OCI-LY1 (cell line): Measurements from ENCODE around the gene RPSA.
A peak's percentile ranks its signal among the peaks of the same experiment; 100 is the strongest.

ENCODE experiments used
- H2AFZ ChIP-seq: fragments of 200-600 bp; sonication (generic), shearing (Covaris generic); 2 replicates; pipeline ENCODE4 v1.6.0; 2014; ENCODE audit warnings: antibody characterized with exemption, mild to moderate bottlenecking, low read length
- H3F3A ChIP-seq: fragments of 200-600 bp; sonication (generic), shearing (Covaris generic); 2 replicates; pipeline ENCODE4 v1.6.0; 2014; ENCODE audit warnings: mild to moderate bottlenecking, antibody characterized with exemption, low read length, moderate library complexity; ENCODE audit not compliant: insufficient read depth
- H3K27ac ChIP-seq: fragments of 200-600 bp; sonication (generic); 2 replicates; pipeline ENCODE4 v1.5.1; 2014; ENCODE audit warnings: low read length, mixed run types, mild to moderate bottlenecking, low read depth; ENCODE audit not compliant: poor library complexity, severe bottlenecking
- H3K27me3 ChIP-seq: fragments of 200-600 bp; sonication (generic); 2 replicates; pipeline ENCODE4 v1.6.0; 2014; ENCODE audit warnings: antibody characterized with exemption, mild to moderate bottlenecking, low read length, moderate library complexity; ENCODE audit not compliant: insufficient read depth
- H3K36me3 ChIP-seq: fragments of 200-600 bp; sonication (generic); 2 replicates; pipeline ENCODE4 v1.6.1; 2014; ENCODE audit warnings: mild to moderate bottlenecking, antibody characterized with exemption, low read length, moderate library complexity, mixed read lengths; ENCODE audit not compliant: insufficient read depth
- H3K4me1 ChIP-seq: fragments of 200-600 bp; sonication (generic); 2 replicates; pipeline ENCODE4 v1.5.1; 2014; ENCODE audit warnings: mild to moderate bottlenecking, low read length, moderate library complexity; ENCODE audit not compliant: insufficient read depth, severe bottlenecking
- H3K4me2 ChIP-seq: fragments of 200-600 bp; sonication (generic), shearing (Covaris generic); 2 replicates; pipeline ENCODE4 v1.6.1; 2014; ENCODE audit warnings: low read length
- H3K4me3 ChIP-seq: fragments of 200-600 bp; sonication (generic); 2 replicates; pipeline ENCODE4 v1.5.1; 2014; ENCODE audit warnings: low read length, low read depth, mild to moderate bottlenecking, mixed read lengths; ENCODE audit not compliant: poor library complexity, severe bottlenecking
- H3K79me2 ChIP-seq: fragments of 200-600 bp; shearing (Covaris generic); 2 replicates; pipeline ENCODE4 v1.6.1; 2016; ENCODE audit warnings: mixed run types, low read length, mixed read lengths; ENCODE audit not compliant: insufficient read depth
- H3K9ac ChIP-seq: fragments of 200-600 bp; sonication (generic), shearing (Covaris generic); 2 replicates; pipeline ENCODE4 v1.6.1; 2014; ENCODE audit warnings: mild to moderate bottlenecking, low read length, mixed read lengths
- H3K9me2 ChIP-seq: fragments of 200-600 bp; sonication (generic), shearing (Covaris generic); 2 replicates; pipeline ENCODE4 v1.6.1; 2014; ENCODE audit warnings: low read depth, mild to moderate bottlenecking, low read length, mixed read lengths
- H3K9me3 ChIP-seq: fragments of 200-600 bp; shearing (Covaris generic); 2 replicates; pipeline ENCODE4 v1.6.1; 2014; ENCODE audit warnings: low read length, mixed read lengths
- H4K20me1 ChIP-seq: fragments of 200-600 bp; sonication (generic), shearing (Covaris generic); 2 replicates; pipeline ENCODE4 v1.6.0; 2016; ENCODE audit warnings: mild to moderate bottlenecking, low read length; ENCODE audit not compliant: insufficient read depth
- CTCF ChIP-seq: fragments of 200-600 bp; sonication (generic), shearing (Covaris generic); IDR thresholded peaks from 2 replicates; pipeline ENCODE4 v1.5.1; 2017; ENCODE audit warnings: mild to moderate bottlenecking, antibody characterized with exemption, low read length, moderate library complexity, mixed read lengths
- EZH2 ChIP-seq: fragments of 200-600 bp; sonication (generic), shearing (Covaris generic); IDR thresholded peaks from 2 replicates; pipeline ENCODE4 v1.8.0; 2017; ENCODE audit warnings: borderline replicate concordance, mixed run types, mild to moderate bottlenecking, antibody characterized with exemption, low read length, moderate library complexity, mixed read lengths

RPSA gene

GRCh38 chr3:39383881-39384664, 22.4 kb upstream of the RPSA start:
- Histone ChIP-seq H3K79me2 (peaks cover 42% of the 10 kb centered on the region), H3K27me3 (no peaks in the 10 kb centered on the region), H3K36me3 (no peaks in the 10 kb centered on the region), H4K20me1 (no peaks in the 10 kb centered on the region), H2AFZ (no peak overlapping the region), H3F3A (no peaks in the 10 kb centered on the region), H3K9ac (peak overlapping the region; percentile 82), H3K9me3 (no peaks in the 10 kb centered on the region), H3K4me2 (peak overlapping the region; percentile 92), H3K27ac (peak overlapping the region; percentile 68), H3K4me1 (peaks cover 50% of the 10 kb centered on the region), H3K9me2 (no peaks in the 10 kb centered on the region), H3K4me3 (peak overlapping the region; percentile 88)
- TF ChIP-seq EZH2 (no peak), CTCF (no peak)

GRCh38 chr3:39384665-39385000, 21.9 kb upstream of the RPSA start:
- Histone ChIP-seq H3K9me3 (no peaks in the 10 kb centered on the region), H3K27me3 (no peaks in the 10 kb centered on the region), H2AFZ (no peak overlapping the region), H4K20me1 (no peaks in the 10 kb centered on the region), H3K9me2 (no peaks in the 10 kb centered on the region), H3F3A (no peaks in the 10 kb centered on the region), H3K36me3 (peaks cover 4% of the 10 kb centered on the region), H3K27ac (no peak overlapping the region), H3K4me2 (peak overlapping the region; percentile 92), H3K4me3 (peak overlapping the region; percentile 88), H3K9ac (peak overlapping the region; percentile 70), H3K79me2 (peaks cover 42% of the 10 kb centered on the region), H3K4me1 (peaks cover 51% of the 10 kb centered on the region)
- TF ChIP-seq EZH2 (no peak), CTCF (no peak)

GRCh38 chr3:39385456-39386090, 20.9 kb upstream of the RPSA start:
- H3K36me3 ChIP-seq = peaks cover 14% of the 10 kb centered on the region
- H3F3A ChIP-seq = no peaks in the 10 kb centered on the region
- H3K4me2 ChIP-seq = peak overlapping the region; percentile 92

More at GRCh38 chr3:39385456-39386090, 20.9 kb upstream of the RPSA start:
- Histone ChIP-seq H3K27ac (no peak overlapping the region), H3K9ac (peak overlapping the region; percentile 70; the same call in 1 of the 2 replicates), H3K4me3 (peak overlapping the region; percentile 88), H3K4me1 (peaks cover 51% of the 10 kb centered on the region), H3K79me2 (peaks cover 42% of the 10 kb centered on the region), H3K27me3 (no peaks in the 10 kb centered on the region), H2AFZ (no peak overlapping the region), H3K9me2 (no peaks in the 10 kb centered on the region), H4K20me1 (no peaks in the 10 kb centered on the region), H3K9me3 (no peaks in the 10 kb centered on the region)
- TF ChIP-seq CTCF (no peak), EZH2 (no peak)
